GM19328 (cell line): ENCODE data around the gene VENTX.

Source experiments
- ATAC-seq: cut with Tn5 transposase; IDR thresholded peaks from one replicate; pipeline ENCODE4 v1.9.1; 2021; ENCODE audit warnings: mild to moderate bottlenecking, moderate library complexity; ENCODE audit not compliant: unreplicated experiment

VENTX gene, protein sequence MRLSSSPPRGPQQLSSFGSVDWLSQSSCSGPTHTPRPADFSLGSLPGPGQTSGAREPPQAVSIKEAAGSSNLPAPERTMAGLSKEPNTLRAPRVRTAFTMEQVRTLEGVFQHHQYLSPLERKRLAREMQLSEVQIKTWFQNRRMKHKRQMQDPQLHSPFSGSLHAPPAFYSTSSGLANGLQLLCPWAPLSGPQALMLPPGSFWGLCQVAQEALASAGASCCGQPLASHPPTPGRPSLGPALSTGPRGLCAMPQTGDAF

DNA sequence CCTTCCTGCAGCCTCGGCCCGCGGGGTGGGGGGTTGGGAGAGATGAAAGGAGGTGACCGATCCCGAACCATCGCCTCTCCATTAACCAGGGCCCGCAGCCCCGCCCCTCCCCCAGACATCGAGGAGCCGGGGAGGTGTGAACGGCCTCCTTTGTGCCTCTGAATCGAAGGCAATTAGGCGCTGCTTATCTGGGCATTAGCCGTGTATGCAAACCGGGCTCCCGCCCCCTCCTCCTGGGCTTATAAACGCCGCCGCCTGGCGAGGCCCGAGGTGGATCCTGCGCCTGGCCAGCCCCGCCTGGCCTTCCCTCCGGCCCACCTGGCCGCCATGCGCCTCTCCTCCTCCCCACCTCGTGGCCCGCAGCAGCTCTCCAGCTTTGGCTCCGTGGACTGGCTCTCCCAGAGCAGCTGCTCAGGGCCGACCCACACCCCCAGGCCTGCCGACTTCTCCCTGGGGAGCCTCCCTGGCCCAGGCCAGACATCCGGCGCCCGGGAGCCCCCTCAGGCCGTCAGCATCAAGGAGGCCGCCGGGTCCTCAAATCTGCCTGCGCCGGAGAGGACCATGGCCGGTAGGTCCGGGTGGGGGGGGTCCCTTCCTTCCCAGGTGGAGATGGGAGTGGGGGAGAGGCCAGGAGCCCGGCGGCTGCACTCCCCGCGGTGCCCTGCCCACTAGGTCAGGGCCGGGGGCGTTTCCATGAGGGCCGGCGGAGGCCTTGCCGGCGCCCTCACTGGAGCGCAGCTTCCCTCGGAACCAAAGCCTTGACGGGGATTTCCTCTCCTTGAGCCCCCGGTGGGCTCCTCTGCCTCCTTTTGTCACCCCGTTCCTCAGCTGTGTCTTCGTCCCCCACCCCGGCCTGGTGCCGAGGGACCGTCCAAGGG is at the start of gene VENTX:
Gene VENTX, plus strand, starts transcription at position 268 of the 878 bp plus-strand sequence. Its CDS starts 60 bp downstream, at position 328.
- no peak for ATAC-seq

DNA sequence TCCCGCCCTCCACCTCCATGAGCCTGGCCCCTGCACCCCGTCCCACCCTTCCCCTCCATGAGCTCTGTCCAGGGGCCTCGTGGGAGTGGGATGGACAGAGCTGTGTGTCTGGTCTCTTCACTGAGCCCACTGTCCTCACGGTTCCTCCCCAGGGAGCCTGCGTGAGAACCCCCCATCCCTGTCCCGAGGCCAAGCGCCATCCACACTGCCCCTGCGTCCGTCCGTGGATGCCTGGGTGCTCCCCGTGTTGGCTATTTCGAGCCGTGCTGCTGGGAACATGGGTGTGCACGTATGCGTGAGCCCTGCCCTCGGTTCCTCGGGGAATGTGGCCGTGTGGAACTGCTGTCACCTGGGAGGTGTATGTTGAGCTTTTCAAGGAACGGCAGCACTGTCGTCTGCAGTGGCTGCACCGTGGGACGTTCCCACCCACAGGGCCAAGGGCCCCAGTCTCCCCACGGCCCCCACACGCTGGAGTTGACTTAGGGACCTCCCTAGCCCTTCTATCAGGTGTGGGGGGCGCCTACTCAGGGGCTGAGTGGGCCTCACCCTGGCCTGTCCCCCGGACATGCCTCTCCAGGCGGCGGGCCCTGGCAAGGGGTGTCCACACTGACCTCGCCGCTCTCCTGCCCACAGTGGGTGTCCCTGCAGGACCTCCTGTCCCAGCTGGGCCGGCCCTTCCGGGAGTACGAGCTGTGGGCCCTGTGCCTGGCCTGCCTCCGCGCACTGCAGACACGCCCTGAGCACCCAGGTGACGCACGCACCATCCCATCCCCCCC is 49.6 kb upstream of the VENTX start:
- ATAC-seq = no peak

DNA sequence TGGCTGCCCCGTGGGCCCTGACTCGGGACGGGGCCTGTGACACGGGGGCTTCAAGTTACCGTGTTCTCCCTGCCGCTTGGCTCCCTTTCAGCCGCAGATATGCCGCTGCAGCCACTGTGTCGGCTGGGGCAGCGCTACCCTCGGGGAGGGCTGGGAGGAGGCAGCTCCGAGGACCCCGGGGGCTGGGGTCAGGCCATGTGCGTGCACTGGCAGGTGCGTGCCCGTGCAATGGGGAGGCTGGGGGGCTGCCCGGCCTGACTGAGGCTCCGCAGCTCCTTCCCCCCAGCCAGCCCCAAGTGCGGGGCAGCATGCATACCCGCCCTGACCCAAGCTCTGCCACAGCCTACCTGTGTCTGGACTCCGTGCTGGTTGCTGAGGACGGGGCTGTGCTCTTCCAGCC is 48.4 kb upstream of the VENTX start:
- ATAC-seq = no peak

DNA sequence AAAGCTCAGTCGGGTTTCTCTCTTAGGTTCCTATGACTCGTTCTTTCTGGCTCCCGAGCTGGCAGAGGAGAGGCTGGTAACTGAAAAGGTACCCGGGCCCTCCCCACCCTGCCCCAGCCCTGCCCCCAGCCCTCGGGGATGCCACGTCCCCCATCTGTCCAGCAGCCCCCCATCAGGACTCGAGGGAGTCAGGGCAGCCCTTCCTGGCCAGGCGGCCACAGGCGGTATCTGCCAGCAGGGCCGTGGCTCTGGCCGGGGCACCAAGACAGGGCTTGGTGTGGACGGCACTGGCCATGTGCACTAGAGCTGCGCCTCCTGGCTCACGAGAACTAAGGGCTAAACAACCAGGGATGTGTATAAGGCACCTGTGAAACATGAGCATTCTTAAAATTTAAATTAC is 47.9 kb upstream of the VENTX start:
- ATAC-seq = no peak

DNA sequence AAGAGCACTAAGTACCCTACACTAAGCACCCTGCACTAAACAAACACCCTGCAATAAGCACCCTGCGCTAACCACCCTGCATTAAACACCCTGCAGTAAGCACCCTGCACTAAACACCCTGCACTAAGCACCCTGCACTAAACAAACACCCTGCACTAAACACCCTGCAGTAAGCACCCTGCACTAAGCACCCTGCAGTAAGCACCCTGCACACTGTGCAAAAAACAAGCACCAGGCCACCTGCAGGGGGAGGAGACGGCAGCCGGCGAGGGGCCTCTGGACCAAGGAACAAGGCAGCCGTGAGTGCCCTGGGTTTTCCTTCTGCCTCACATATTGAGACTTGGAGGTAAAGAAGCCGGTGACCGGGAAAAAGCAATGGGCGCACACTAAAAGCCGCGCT is 47.4 kb upstream of the VENTX start:
- ATAC-seq = no peak

DNA sequence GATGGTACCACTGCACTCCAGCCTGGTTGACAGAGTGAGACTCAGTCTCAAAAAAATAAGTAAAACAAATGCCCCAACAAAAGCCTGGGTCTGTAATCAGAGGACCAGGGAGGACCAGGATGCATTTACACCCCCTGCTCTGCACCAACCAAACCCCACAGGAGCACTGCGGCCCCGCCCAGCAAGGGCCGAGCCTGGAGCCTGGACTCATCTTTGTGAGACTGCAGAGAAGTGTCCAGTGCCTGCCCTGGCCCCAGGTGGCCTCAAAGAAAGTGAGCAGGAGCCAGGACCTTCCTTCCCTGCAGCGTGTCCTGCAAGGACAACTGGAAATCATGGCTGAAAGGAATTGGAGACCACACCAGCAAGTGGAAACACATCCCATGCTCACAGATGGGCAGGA is 46.0 kb upstream of the VENTX start:
- ATAC-seq = no peak

DNA sequence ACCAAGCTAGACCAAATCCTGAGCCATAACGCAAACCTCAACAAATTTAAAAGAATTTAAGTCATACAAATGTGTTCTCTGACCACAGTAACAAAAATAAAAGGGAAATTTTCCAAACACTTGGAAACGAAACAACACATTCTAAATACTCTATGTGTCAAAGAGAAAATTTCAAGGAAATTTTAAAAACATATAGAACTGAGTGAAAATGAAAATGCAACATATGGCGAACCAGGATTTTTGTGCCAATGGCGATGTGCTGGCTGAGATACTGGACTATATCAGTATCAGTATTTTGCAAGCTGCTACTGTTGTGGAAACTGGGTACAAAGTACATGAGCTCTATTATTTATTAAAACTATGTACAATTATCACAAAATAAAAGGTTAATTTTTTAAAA is 43.5 kb upstream of the VENTX start:
- ATAC-seq = no peak

DNA sequence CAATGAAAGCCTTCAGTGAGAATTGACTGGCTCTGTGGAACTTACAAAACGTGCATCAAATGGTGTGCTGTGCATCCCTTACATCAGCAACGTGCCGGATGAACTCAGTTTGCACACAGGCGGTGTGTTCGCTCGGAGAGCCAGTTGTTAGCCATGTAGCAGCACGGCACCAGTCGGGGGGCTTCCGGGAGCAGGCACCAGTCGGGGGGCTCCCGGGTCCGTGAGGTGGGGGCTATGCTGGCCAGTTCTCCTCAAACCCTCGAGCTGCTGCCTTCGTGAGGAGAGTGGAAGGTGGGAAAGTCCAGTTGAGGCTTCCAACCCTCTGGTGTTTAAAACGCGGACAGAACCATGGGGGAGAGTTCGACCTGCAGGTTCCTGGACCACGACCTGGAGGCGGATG is 42.6 kb upstream of the VENTX start:
- no peak for ATAC-seq

DNA sequence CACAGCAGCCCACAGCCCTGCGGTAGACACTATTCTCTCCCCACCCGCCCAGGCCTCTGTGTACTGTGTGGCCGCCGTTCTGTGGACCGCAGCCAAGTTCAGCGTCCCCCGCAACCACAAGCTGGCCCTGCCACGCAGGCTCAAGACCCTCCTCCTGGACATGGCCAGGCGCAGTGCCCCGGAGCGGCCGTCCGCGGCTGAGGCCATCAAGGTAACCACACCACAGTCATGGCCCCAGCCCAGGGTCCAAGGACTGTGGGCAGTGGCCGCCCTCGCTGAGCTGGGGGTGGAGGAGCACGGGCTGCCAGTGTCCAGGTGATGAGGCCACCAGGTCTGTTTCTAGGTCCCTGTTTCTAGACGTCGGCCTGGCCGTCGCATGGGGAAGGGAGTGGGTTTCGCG is 42.0 kb upstream of the VENTX start:
- ATAC-seq = no peak

DNA sequence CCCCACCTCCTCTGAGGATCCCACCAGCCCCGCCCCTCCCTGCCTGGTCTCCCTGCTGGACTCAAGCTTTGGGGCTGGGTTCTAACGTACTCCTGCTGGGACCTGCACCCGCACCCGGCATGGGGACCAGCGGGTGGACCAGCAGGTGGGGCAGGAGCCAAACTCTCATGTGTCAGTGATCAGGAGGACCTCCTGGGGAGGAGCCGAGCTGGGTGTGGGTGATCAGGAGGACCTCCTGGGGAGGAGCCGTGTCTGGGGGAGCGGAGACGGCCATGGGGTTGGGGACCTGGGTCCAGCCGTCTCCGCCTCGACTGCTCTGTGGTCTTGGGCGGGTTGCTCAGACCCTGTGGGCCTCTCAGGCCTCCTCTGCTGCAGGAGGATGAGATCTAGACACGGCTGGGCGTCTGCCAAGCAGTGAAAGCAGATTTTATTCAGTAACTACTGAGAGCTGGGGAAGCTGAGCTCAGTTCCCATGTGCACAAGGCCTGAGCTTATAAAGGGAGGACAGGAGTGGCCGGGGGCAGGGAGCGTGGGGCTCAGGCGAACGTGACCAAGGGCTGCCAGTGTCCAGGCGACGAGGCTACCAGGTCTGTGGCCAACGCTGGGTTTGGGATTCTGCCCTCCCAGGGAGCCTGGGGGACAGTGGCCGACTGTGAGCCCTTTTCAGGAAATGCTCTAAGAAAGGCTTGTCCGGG is 41.3 kb upstream of the VENTX start:
- no peak for ATAC-seq

DNA sequence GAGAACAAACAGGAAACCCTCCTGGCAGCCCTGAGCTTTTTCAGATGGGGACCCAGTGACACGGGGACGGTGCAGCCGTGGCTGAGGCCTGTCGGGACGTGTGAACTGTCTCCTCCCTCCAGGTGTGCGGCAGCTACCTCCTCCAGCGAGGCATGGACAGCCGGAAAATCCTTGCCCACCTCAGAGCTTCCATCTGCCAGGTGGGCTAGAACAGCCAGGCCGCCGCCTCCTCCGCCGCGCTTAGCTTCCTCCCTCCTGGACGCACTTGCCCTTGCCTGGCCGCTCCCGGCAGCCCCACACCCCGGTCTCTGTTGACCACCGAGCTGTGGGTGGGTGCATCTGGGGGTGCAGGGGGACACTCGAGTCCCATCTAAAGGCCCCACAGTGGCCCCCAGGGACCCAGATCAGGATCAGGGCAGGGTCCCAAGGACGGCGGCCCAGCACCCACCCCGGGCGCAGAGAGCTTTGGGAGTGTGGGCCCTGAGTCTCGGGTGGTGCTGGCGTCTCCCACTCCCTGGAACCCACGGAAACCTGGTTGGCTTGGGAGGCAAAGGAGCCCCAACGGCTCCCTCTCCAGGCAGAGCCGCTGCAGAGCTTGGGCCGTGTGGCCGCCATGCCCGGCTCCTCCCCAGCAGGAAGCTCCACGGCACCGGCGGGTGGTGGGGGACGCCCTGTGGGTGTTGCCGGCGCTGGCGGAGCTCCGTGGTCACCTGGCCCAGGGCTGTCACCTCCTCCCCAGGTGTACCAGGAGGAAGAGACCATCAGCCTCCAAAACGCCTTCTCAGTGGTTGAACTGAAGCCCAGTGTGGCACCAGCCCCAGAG is 40.5 kb upstream of the VENTX start:
- no peak for ATAC-seq

DNA sequence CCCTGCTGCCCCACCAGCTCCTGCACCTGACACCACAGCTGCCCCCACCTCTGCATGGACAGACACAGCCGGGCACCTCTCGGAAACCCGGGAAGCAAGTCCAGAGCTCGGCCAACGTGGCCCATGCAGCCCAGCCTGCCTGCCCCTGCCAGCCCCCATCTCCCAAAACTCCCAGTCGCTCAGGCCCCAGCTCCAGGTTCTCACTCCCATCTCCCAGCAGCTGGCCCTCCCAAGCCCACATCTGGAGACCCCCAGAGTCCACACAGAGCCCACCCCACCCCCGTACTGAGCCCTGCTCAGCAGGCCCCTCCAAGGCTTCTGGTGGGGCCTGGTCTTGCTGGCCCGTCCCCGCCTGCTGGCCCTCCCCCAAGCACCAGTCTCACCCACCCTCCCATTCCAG is 39.9 kb upstream of the VENTX start:
- ATAC-seq = no peak

DNA sequence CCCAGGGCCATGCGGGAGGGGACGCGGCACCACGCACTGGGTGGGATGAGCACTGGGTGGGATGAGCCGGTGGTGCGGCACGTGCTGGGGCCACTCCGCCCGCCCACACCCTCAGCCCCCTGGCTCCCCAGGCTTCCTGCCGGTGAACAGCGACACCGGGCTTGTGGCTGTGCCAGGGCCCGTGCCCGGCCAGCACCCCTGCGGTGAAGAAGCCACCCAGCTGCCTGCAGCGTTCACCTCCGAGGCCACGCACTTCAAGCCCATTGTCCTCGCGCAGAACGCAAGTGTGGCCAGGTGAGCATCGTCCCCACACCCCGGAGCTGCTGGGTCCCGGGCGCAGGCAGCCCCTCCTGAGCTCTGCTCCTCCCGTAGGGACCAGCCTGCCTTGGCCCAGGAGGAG is 39.4 kb upstream of the VENTX start:
- ATAC-seq = no peak

DNA sequence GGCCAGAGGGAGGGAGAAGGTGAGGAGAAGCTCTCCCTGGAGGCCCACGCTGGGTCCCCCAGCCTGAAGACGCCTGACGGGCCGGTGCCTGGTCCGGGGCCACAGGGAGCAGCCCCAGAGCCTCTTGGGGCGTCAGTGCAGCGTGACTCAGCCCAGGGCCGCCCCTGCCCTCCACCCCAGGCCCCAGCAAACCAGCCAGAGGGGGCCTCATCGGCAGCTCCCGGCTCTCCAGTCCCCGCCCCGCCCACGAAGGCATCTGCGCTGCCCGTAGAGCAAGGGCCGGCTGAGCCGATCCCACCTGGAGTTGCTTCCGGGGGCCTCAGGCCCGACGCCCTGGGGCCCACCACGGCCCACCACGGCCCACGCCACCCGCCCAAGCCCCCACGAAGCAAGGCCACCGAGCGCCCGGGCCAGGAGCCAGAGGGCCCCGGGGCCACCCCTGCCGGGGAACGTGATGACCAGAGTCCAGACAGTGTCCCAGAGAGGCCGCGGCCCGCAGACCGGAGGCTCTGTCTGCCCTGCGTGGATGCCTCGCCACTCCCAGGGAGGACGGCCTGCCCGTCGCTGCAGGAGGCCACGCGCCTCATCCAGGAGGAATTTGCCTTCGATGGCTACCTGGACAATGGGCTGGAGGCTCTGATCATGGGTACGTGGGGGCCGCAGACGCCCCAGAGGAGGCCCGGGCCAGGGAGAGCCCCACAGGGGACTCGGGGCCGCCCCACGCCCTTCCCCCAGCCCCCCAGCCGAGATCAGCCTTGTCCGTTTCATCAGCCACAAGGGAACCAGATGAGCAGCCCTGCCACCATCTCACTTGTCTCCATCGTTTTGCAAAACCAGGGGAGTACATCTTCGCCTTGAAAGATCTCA is 38.8 kb upstream of the VENTX start:
- ATAC-seq = no peak

DNA sequence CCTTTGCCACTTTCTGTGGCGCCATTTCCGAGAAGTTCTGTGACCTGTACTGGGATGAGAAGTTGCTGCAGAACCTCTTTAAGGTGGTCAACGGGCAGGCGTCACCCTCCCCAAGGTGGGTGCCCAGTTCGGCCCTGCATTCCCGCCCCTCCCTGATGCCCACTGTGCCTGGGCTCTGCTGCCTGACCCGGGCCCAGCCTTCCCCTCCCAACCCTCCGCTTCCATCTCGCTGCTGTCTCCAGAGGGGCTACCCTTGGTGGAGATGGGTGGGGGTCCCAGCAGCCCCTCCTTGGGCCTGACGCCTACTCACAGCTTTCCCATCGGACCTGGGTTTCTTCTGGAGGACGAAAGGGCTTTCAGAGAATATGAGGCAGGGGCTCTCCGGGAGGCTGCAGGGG is 38.2 kb upstream of the VENTX start:
- ATAC-seq = no peak

DNA sequence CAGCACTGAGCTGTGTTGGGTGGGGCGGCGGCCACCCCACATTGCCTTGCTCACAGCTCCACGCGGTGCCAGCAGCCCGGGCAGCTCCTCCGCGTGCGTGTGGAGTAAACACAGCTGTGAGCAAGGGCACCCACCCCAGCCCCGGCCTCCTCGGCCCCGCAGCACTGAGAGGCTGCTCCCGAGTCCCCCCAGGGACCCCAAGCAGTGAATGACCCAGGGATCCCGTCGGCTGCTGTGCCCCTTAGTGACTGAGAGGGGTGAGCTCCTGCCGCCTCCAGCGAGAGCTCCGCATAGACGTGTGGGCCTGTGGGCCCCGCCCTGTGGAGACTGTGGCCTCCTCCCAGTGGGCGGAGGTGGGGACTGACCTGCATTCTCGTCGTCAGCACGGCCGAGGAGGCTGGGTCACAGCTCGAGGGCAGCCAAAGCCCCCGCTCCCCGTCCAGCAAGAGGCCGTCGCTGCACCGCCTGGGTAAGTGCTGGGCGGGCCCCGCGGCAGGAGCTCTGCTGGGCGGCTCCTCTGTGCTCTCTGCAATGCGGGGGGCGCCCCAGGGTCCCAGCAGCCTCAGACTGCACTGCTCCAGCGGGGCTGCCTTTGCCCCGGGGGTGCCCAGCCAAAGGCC is 37.6 kb upstream of the VENTX start:
- ATAC-seq = no peak

DNA sequence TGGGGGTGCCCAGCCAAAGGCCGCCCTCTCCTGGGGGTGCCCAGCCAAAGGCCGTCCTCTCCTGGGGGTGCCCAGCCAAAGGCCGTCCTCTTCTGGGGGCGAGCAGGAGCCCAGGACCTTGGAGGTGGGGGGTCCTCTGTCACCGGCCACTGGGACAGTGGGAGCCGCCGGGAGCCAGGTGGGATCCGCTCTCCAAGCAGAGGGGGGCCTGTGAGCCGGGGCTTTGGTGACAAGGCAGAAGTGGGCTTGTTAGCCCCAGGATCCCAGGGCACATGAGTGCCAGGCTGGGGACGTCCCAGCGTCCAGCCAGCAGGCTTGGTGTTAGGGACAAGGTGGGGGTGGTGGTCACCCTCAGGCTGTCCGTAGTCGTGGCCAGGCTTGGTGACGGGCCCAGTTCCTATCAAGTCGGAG is 37.0 kb upstream of the VENTX start:
- ATAC-seq = no peak

DNA sequence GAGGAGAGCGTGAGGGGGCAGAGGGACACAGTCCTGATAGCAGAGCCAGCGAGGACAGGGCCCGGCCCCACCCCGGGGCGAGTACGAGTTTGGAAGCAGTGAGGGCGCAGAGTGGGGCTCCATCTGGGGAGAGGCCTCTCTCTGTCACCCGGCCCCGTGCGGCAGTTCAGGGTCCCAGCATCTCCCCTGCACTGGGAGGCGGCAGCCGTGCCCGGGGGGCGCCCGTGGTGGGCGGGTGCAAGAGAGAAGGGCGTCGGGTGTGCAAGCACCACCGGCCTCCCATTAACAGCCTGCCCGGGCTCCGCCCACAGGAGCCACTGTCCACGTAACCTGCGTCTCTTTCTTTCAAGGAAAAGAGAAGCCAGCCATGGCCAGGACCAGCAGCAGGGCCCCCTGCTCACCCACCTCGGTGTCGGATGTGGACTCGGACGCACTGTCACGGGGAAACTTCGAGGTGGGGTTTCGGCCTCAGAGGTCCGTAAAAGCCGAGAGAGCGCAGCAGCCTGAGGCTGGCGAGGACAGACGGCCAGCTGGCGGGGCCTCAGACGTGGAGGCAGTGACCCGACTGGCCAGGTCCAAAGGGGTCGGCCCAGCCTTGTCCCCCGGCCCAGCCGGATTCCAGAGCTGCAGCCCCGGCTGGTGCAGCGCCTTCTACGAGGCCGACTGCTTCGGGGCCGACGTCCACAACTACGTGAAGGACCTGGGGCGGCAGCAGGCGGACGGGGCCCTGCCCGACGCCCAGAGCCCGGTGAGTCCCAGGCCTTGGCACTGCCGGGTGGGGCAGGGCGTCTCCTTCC is 36.3 kb upstream of the VENTX start:
- ATAC-seq = no peak
